ENCODE results near the gene FAH.

GRCh38 chr15:80159301-80159700, 6.5 kb downstream of the FAH start:
- no peak for TF ChIP-seq CTCF (IDR thresholded peaks at IDR 0.05)
- TF ChIP-seq ZFX (IDR thresholded peaks at IDR 0.05; ENCODE audit: borderline replicate concordance), result no peak

Data from 22Rv1 (cell line).